ENCODE measurements around the gene TMEM205.

DNA sequence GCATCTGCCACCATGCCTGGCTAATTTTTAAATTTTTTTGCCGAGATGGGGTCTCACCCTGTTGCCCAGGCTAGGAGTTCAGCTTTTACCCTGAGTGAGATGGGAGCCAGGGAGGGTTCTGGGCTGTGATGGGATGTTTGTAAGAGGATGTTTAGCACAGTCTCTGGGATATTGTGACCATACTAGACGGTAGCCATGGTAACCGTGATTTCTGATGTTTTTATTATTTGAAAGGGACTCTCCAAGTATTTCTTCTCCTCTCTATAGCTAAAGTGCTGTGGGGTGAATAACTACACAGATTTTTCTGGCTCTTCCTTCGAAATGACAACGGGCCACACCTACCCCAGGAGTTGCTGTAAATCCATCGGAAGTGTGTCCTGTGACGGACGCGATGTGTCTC lies 39.7 kb downstream of the TMEM205 start:
- no peak for TF ChIP-seq GABPA (IDR thresholded peaks at IDR 0.05; ENCODE audit: low read depth)
- TF ChIP-seq, protein P1, sequence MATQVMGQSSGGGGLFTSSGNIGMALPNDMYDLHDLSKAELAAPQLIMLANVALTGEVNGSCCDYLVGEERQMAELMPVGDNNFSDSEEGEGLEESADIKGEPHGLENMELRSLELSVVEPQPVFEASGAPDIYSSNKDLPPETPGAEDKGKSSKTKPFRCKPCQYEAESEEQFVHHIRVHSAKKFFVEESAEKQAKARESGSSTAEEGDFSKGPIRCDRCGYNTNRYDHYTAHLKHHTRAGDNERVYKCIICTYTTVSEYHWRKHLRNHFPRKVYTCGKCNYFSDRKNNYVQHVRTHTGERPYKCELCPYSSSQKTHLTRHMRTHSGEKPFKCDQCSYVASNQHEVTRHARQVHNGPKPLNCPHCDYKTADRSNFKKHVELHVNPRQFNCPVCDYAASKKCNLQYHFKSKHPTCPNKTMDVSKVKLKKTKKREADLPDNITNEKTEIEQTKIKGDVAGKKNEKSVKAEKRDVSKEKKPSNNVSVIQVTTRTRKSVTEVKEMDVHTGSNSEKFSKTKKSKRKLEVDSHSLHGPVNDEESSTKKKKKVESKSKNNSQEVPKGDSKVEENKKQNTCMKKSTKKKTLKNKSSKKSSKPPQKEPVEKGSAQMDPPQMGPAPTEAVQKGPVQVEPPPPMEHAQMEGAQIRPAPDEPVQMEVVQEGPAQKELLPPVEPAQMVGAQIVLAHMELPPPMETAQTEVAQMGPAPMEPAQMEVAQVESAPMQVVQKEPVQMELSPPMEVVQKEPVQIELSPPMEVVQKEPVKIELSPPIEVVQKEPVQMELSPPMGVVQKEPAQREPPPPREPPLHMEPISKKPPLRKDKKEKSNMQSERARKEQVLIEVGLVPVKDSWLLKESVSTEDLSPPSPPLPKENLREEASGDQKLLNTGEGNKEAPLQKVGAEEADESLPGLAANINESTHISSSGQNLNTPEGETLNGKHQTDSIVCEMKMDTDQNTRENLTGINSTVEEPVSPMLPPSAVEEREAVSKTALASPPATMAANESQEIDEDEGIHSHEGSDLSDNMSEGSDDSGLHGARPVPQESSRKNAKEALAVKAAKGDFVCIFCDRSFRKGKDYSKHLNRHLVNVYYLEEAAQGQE (IDR thresholded peaks at IDR 0.05; ENCODE audit: insufficient replicate concordance, low read depth): no peak
- TF ChIP-seq, protein P2, sequence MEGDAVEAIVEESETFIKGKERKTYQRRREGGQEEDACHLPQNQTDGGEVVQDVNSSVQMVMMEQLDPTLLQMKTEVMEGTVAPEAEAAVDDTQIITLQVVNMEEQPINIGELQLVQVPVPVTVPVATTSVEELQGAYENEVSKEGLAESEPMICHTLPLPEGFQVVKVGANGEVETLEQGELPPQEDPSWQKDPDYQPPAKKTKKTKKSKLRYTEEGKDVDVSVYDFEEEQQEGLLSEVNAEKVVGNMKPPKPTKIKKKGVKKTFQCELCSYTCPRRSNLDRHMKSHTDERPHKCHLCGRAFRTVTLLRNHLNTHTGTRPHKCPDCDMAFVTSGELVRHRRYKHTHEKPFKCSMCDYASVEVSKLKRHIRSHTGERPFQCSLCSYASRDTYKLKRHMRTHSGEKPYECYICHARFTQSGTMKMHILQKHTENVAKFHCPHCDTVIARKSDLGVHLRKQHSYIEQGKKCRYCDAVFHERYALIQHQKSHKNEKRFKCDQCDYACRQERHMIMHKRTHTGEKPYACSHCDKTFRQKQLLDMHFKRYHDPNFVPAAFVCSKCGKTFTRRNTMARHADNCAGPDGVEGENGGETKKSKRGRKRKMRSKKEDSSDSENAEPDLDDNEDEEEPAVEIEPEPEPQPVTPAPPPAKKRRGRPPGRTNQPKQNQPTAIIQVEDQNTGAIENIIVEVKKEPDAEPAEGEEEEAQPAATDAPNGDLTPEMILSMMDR (IDR thresholded peaks at IDR 0.05; ENCODE audit: insufficient read depth, low read length): no peak
- TF ChIP-seq POLR2AphosphoS5 (IDR thresholded peaks at IDR 0.05; ENCODE audit: low read depth): no peak
- no peak for TF ChIP-seq SPI1 (IDR thresholded peaks at IDR 0.05; ENCODE audit: borderline replicate concordance, low read depth)

All from HL-60 (cell line).